ENCODE data around the gene TMOD3.
A peak's percentile ranks its signal among the peaks of the same experiment; 100 is the strongest.

DNA sequence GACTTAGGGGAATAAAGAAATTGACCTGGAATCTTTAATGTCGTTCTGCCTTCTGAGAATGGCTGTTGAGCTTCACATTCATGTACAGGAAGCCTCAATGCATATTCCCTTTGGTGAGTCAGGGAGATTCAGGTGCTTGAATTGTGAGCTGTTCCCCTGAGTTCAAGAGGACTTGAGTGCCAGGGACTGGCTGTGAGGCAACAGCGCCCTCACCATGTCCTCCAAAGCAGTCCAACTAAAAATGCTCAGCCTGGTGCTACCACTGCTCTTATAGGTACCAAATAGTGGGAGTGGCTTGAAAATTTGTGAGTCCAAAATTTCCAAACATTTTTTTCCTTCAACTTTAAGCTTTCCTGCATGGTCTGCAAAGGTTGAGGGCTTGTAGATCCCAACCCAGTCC is 88.0 kb downstream of the TMOD3 start:
- TF ChIP-seq, protein P1, sequence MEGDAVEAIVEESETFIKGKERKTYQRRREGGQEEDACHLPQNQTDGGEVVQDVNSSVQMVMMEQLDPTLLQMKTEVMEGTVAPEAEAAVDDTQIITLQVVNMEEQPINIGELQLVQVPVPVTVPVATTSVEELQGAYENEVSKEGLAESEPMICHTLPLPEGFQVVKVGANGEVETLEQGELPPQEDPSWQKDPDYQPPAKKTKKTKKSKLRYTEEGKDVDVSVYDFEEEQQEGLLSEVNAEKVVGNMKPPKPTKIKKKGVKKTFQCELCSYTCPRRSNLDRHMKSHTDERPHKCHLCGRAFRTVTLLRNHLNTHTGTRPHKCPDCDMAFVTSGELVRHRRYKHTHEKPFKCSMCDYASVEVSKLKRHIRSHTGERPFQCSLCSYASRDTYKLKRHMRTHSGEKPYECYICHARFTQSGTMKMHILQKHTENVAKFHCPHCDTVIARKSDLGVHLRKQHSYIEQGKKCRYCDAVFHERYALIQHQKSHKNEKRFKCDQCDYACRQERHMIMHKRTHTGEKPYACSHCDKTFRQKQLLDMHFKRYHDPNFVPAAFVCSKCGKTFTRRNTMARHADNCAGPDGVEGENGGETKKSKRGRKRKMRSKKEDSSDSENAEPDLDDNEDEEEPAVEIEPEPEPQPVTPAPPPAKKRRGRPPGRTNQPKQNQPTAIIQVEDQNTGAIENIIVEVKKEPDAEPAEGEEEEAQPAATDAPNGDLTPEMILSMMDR (conservative IDR thresholded peaks at IDR 0.05; ENCODE audit: low read depth, low read length): peak; percentile 31
- TF ChIP-seq POLR2A (IDR thresholded peaks at IDR 0.05; ENCODE audit: low read depth, low read length): no peak

Measured in IMR-90 (cell line).